Measurements from ENCODE around the gene HYAL3. TPM values are rescaled to one million over a fixed set of nuclear protein-coding genes. Genes with fewer than 3 reads are reported as not detected.
"Not testable (repeated sequence)": the region's sequence is repeated elsewhere in the genome, so short reads cannot be mapped to it uniquely, and the experiment has no call there.

The HYAL3 gene
- total RNA-seq, 1 donor from 2014 or later = not detected

DNA sequence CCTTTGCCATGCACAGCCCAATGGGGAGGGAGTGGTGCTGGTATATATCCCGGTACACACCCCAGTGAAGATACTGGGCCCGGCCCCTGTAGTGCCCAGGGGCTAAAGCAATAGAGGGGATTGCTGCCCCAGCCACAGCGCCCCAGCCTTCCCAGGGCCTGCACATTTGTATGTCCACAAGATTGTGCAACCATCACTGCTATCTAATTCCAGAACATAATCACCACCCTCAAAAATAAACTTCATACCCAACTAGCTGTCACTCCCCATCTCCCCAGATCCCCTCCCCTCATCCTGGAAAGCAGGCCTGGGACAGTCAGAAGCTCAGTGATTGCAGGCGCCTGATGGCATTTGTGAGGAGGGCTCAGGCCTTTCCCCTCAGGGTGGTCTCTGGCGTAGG, 49.7 kb downstream of the HYAL3 start:
- H3K27ac ChIP-seq = peak overlapping the region; percentile 88 to 92
- H3K9me3 ChIP-seq = no peaks in the 10 kb centered on the region
- no peak overlapping the region for H3K4me3 ChIP-seq
- H3K36me3 ChIP-seq = peaks cover 30 to 37% of the 10 kb centered on the region in 2 donors
- H3K4me1 ChIP-seq = peaks cover 37 to 76% of the 10 kb centered on the region in 2 donors
- TF ChIP-seq, protein P1, sequence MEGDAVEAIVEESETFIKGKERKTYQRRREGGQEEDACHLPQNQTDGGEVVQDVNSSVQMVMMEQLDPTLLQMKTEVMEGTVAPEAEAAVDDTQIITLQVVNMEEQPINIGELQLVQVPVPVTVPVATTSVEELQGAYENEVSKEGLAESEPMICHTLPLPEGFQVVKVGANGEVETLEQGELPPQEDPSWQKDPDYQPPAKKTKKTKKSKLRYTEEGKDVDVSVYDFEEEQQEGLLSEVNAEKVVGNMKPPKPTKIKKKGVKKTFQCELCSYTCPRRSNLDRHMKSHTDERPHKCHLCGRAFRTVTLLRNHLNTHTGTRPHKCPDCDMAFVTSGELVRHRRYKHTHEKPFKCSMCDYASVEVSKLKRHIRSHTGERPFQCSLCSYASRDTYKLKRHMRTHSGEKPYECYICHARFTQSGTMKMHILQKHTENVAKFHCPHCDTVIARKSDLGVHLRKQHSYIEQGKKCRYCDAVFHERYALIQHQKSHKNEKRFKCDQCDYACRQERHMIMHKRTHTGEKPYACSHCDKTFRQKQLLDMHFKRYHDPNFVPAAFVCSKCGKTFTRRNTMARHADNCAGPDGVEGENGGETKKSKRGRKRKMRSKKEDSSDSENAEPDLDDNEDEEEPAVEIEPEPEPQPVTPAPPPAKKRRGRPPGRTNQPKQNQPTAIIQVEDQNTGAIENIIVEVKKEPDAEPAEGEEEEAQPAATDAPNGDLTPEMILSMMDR (IDR thresholded peaks at IDR 0.05) = no peak
- intact Hi-C loops (cut with DNase I) = no loop called here
- no peaks in the 10 kb centered on the region for H3K27me3 ChIP-seq
- no peak for DNase-seq (ENCODE audit: low spot score in 2 of 2)

DNA sequence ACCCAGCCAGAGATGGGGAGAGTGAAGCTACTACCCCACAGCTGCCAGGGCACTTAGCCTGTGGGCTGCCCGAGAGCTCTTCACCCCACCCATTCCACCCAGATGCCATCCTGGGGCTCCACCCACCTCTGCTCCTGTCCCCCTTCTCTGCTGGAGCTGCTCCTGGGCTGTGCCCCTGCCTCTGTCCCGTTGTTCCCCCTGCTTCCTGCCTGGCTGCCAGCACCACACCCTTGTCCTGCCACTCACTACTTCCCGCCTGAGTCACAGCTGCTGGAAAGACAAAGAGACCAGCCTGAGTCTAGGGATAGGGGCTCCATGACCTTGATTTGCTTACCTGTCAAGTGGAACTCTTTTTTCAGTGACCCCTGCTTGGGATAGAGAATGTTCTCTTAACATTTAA, 50.8 kb downstream of the HYAL3 start:
- intact Hi-C loops (cut with DNase I) = no loop called here
- peak; percentile 59 to 82 for DNase-seq (ENCODE audit: low spot score in 2 of 2)
- Histone ChIP-seq H3K9me3 (no peaks in the 10 kb centered on the region), H3K27ac (peak overlapping the region; percentile 88 to 92), H3K36me3 (peaks cover 29 to 32% of the 10 kb centered on the region in 2 donors), H3K4me3 (peak overlapping the region in 1 of 2 donors; percentile 4), H3K4me1 (peaks cover 39 to 75% of the 10 kb centered on the region in 2 donors), H3K27me3 (no peaks in the 10 kb centered on the region)
- TF ChIP-seq, protein P1 (IDR thresholded peaks at IDR 0.05) = no peak

DNA sequence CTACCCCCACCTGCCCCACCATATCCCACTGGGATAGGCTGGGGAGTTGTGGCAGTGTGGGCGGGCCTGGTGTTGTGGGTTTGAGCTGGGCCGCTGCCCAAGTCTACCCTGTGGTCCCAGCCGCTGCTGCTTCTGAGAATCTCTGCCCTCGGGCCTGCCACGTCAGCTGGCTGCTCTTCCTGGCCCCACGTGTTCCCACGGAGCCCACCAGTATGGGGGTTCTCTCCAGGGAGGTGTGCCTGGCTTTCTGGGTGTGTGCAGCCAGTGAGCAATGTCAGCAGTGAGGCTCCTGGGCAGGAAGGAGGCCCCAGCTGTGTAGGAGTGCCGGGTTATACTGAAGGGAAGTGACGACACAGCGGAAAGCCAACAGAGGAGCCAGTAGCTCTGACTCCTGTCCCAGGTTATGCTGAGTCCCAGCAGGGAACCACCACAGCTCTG, 52.7 kb downstream of the HYAL3 start:
- DNase-seq (ENCODE audit: low spot score in 2 of 2) = peak in 1 of 2 donors; percentile 83
- Histone ChIP-seq H3K27me3 (no peaks in the 10 kb centered on the region), H3K4me1 (peaks cover 48 to 88% of the 10 kb centered on the region in 2 donors), H3K4me3 (peak overlapping the region in 1 of 2 donors; percentile 50), H3K9me3 (no peaks in the 10 kb centered on the region), H3K36me3 (peaks cover 10 to 18% of the 10 kb centered on the region in 2 donors), H3K27ac (peak overlapping the region; percentile 88 to 92)
- intact Hi-C loops (cut with DNase I) = loop anchor here (1.0 kb wide), 2 partner anchors 8 to 19 kb away; no protein-coding TSS in a partner anchor
- TF ChIP-seq, protein P1 (IDR thresholded peaks at IDR 0.05) = no peak

DNA sequence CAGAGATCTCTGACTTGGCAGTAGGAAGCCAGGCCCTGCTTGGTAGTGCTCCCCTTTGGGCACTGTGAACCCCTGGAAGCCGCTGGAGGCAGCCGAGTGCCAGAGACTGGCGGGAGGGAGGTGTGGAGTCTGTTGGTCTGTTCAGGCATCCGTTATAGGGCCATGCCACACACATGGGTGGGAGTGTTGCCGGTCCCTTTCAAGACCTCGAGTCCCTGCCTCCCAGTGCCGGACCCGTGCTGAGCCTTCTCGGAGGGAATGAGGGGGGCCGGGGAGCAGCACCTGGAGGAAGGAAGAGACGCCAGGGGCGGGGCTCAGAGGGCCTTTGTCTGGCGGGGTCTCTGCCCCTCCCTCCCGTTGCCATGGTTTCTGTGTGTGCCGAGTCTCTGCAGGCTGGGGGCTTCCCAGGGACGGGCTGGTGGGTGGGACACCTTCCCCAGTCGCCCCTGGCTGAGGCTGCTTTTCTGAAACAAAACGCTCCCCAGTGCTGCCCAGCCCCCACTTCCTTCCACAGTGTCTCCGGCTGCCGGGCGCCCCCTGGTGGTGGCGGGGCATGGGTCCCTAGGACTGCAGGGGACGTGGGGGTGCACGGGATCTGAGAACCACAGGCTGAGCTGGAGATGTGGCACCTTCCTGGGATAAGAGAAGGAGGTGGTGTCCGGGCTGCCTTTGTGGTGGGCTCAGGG, 53.2 kb downstream of the HYAL3 start:
- DNase-seq (ENCODE audit: low spot score in 2 of 2) = peak; percentile 79 to 95
- H3K36me3 ChIP-seq = peaks cover 10 to 15% of the 10 kb centered on the region in 2 donors
- peak overlapping the region; percentile 88 to 92 for H3K27ac ChIP-seq
- no peaks in the 10 kb centered on the region for H3K9me3 ChIP-seq
- H3K4me3 ChIP-seq = peak overlapping the region; percentile 37 to 50
- peaks cover 51 to 88% of the 10 kb centered on the region in 2 donors for H3K4me1 ChIP-seq
- intact Hi-C loops (cut with DNase I) = loop anchor here (1.0 kb wide), 2 partner anchors 8 to 19 kb away; no protein-coding TSS in a partner anchor
- no peaks in the 10 kb centered on the region for H3K27me3 ChIP-seq
- TF ChIP-seq, protein P1 (IDR thresholded peaks at IDR 0.05) = peak; percentile 97 to 99 (median 97)

DNA sequence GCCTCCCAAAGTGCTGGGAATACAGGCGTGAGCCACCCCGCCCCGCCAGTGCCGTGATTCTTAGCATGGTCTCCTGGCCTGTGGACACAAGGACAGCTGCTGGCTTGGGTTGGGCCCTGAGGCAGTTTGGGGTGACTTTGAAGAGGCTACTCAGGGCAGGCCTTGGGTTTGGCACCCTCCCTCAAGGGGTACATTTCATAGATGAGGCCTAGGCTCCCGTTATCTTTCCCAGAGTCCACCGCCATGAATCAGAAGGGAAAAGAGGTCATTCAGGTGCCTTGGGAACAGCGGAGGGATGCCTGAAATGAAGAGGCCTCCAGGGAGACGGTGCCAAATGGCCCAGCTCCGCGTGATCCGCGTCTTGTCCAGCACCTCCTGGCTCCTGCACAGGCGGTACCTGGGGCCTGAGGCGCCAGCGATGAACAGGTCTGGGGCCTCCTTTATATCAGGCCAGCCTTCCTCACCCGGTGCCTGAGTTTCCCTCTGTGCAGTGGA, 53.9 kb downstream of the HYAL3 start:
- H3K4me1 ChIP-seq = peaks cover 53 to 90% of the 10 kb centered on the region in 2 donors
- no peak for DNase-seq (ENCODE audit: low spot score in 2 of 2)
- peak overlapping the region; percentile 88 to 92 for H3K27ac ChIP-seq
- no peaks in the 10 kb centered on the region for H3K9me3 ChIP-seq
- peak overlapping the region; percentile 37 to 50 for H3K4me3 ChIP-seq
- no peaks in the 10 kb centered on the region for H3K27me3 ChIP-seq
- TF ChIP-seq, protein P1 (IDR thresholded peaks at IDR 0.05) = no peak
- H3K36me3 ChIP-seq = peaks cover 10 to 13% of the 10 kb centered on the region in 2 donors
- intact Hi-C loops (cut with DNase I) = no loop called here

DNA sequence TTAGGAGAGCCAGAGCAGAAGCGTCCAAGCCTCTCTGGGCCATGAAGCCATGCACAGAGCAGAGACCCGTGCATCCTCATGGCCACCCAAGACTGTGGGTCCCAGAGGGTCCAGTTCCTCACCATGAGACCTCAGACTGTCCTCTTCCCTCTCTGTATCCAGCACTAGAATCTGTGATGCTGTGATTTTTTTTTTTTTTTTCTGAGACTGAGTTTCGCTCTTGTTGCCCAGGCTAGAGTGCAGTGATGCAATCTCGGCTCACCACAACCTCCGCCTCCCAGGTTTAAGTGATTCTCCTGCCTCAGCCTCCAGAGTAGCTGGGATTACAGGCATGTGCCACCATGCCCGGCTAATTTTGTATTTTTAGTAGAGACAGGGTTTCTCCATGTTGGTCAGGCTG, 54.4 kb downstream of the HYAL3 start:
- peak overlapping the region; percentile 88 to 92 for H3K27ac ChIP-seq
- intact Hi-C loops (cut with DNase I) = not testable (repeated sequence)

More for the DNA sequence above, 54.4 kb downstream of the HYAL3 start:
- not testable (repeated sequence) for DNase-seq (ENCODE audit: low spot score in 2 of 2); H3K9me3 ChIP-seq; H3K4me3 ChIP-seq; H3K27me3 ChIP-seq
- H3K4me1 ChIP-seq = peaks cover 57 to 90% of the 10 kb centered on the region in 2 donors
- H3K36me3 ChIP-seq = peaks cover 8 to 10% of the 10 kb centered on the region in 2 donors
